ENCODE results near the gene GLTPD2. TPM values are rescaled to one million over a fixed set of nuclear protein-coding genes. Genes with fewer than 3 reads are reported as not detected.
A peak's percentile ranks its signal among the peaks of the same experiment; 100 is the strongest.

The GLTPD2 gene
- total RNA-seq, 1 experiment from 2014 or later: not detected

- intact Hi-C loops (cut with micrococcal nuclease; ENCODE audit: unreplicated experiment): no loop called here
- ChIA-PET POLR2A (ENCODE audit: low non-redundant PET) (no interaction called here), CTCF (no interaction called here)
- no peaks in the 10 kb centered on the region for H3K27me3 ChIP-seq (replicated peaks; ENCODE audit: insufficient read depth, low read depth, low read length, poor library complexity)
- H3K4me3 ChIP-seq (ENCODE audit: low read depth, low read length, poor library complexity, severe bottlenecking): no peak overlapping the region
- peaks cover 2% of the 10 kb centered on the region for H3K4me1 ChIP-seq (ENCODE audit: insufficient read depth, low read length, poor library complexity, severe bottlenecking)
- no peaks in the 10 kb centered on the region for H3K9me3 ChIP-seq (ENCODE audit: low read depth, low read length, poor library complexity, severe bottlenecking)
- no peak for TF ChIP-seq EZH2 (IDR thresholded peaks at IDR 0.05; ENCODE audit: borderline replicate concordance, low read depth, low read length, poor library complexity, severe bottlenecking)
- no peak for TF ChIP-seq CTCF (conservative IDR thresholded peaks at IDR 0.05; ENCODE audit: low read depth, low read length)
- H3K27ac ChIP-seq (ENCODE audit: low read depth, low read length, poor library complexity, severe bottlenecking): no peak overlapping the region
- no TSS peak for BruUV-seq (replicated peaks)
- no peak for DNase-seq (ENCODE audit: low spot score)
- no peaks in the 10 kb centered on the region for H3K36me3 ChIP-seq (ENCODE audit: insufficient read depth, low read length, poor library complexity, severe bottlenecking)
Measured at GRCh38 chr17:4780325-4780955, 8.3 kb upstream of the GLTPD2 start.

GRCh38 chr17:4782652-4783051 lies 6.1 kb upstream of the GLTPD2 start:
- H3K4me1 ChIP-seq (ENCODE audit: insufficient read depth, low read length, poor library complexity, severe bottlenecking): peaks cover 21% of the 10 kb centered on the region

GRCh38 chr17:4785311-4786105 lies 3.3 kb upstream of the GLTPD2 start:
- peaks cover 36% of the 10 kb centered on the region for H3K4me1 ChIP-seq (ENCODE audit: insufficient read depth, low read length, poor library complexity, severe bottlenecking)
- intact Hi-C loops (cut with micrococcal nuclease; ENCODE audit: unreplicated experiment): loop anchor here (2.0 kb wide), 1 partner anchor 103 kb away; no protein-coding TSS in a partner anchor
- CTCF ChIA-PET: no interaction called here
- no peaks in the 10 kb centered on the region for H3K27me3 ChIP-seq (replicated peaks; ENCODE audit: insufficient read depth, low read depth, low read length, poor library complexity)
- TF ChIP-seq CTCF (conservative IDR thresholded peaks at IDR 0.05; ENCODE audit: low read depth, low read length) (no peak), EZH2 (IDR thresholded peaks at IDR 0.05; ENCODE audit: borderline replicate concordance, low read depth, low read length, poor library complexity, severe bottlenecking) (no peak)
- no peak for DNase-seq (ENCODE audit: low spot score)
- no peaks in the 10 kb centered on the region for H3K36me3 ChIP-seq (ENCODE audit: insufficient read depth, low read length, poor library complexity, severe bottlenecking)
- peak overlapping the region; percentile 41 for H3K4me3 ChIP-seq (ENCODE audit: low read depth, low read length, poor library complexity, severe bottlenecking)
- TSS peak; percentile 40 for BruUV-seq (replicated peaks)
- POLR2A ChIA-PET (ENCODE audit: low non-redundant PET): no interaction called here
- H3K9me3 ChIP-seq (ENCODE audit: low read depth, low read length, poor library complexity, severe bottlenecking): no peaks in the 10 kb centered on the region
- H3K27ac ChIP-seq (ENCODE audit: low read depth, low read length, poor library complexity, severe bottlenecking): peak overlapping the region; percentile 86

More at GRCh38 chr17:4782652-4783051, 6.1 kb upstream of the GLTPD2 start:
- H3K27ac ChIP-seq (ENCODE audit: low read depth, low read length, poor library complexity, severe bottlenecking): no peak overlapping the region
- H3K36me3 ChIP-seq (ENCODE audit: insufficient read depth, low read length, poor library complexity, severe bottlenecking): no peaks in the 10 kb centered on the region
- no peak overlapping the region for H3K4me3 ChIP-seq (ENCODE audit: low read depth, low read length, poor library complexity, severe bottlenecking)
- peak; percentile 23 for DNase-seq (ENCODE audit: low spot score)
- POLR2A ChIA-PET (ENCODE audit: low non-redundant PET): no interaction called here
- CTCF ChIA-PET: no interaction called here
- TF ChIP-seq EZH2 (IDR thresholded peaks at IDR 0.05; ENCODE audit: borderline replicate concordance, low read depth, low read length, poor library complexity, severe bottlenecking) (no peak), CTCF (conservative IDR thresholded peaks at IDR 0.05; ENCODE audit: low read depth, low read length) (peak; percentile 34; the same call in 1 of the 2 replicates)
- no peaks in the 10 kb centered on the region for H3K9me3 ChIP-seq (ENCODE audit: low read depth, low read length, poor library complexity, severe bottlenecking)
- BruUV-seq (replicated peaks): no TSS peak
- intact Hi-C loops (cut with micrococcal nuclease; ENCODE audit: unreplicated experiment): no loop called here
- no peaks in the 10 kb centered on the region for H3K27me3 ChIP-seq (replicated peaks; ENCODE audit: insufficient read depth, low read depth, low read length, poor library complexity)

Measured in A673 (cell line).